Globus pallidus (tissue), 1 donor: Measurements from ENCODE around the gene RILPL1.
"Not testable (repeated sequence)": the region's sequence is repeated elsewhere in the genome, so short reads cannot be mapped to it uniquely, and the experiment has no call there.

ENCODE experiments used
- DNase-seq: peaks from one replicate; pipeline ENCODE4 v3.0.0-alpha.2; 2015; ENCODE audit warnings: low spot score

The RILPL1 gene, protein sequence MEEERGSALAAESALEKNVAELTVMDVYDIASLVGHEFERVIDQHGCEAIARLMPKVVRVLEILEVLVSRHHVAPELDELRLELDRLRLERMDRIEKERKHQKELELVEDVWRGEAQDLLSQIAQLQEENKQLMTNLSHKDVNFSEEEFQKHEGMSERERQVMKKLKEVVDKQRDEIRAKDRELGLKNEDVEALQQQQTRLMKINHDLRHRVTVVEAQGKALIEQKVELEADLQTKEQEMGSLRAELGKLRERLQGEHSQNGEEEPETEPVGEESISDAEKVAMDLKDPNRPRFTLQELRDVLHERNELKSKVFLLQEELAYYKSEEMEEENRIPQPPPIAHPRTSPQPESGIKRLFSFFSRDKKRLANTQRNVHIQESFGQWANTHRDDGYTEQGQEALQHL

DNA sequence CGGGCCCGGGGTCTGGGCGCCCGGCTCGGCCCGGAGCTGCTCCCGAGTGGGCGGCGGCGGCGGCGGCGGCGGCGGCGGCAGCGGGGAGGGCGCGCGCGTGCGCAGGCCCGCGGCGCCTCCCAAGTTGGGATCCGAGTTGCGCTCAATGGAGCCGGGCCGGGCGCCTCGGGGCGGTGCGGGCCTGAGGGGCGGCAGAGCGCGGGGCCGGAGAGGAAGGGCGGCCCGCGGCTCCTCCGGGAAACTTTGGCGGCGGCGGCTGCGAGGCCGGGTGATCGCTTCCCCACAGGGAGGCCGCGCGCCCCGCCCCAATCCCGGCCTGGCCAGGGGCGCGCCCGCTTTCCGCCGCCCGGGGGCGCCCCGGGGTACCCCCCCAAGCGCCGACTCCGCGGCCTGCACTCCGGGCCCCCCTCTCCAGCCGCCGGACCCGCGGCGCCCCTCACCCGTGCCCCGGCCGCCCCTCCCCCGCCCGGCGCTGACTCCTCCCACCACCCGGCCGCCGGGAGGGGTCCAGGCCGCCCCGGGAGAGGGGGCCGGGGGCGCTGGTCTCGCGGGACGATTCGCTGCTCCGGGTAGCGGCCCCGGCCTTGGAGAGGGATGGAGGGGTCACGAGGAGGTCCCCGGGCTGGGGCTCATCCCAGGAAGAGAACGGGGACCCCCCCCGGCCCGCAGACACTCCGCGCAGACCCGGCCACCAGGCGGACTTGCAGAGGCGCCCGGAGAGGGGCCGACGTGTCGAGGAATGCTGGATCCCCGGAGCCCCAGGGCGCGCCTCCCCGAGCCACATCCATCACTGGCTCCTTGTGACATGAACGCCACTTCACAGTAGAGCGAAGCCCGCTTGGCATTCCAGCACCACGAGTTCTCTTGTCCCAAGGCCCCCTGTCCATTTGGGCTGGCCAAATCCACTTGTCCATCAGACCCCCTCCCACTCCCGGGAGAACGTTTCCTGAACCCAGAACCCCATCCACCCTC lies at the start of gene RILPL1:
Gene RILPL1, minus strand, starts transcription at position 48 of the 972 bp plus-strand sequence. CDS start 237 bp downstream, outside the sequence.
- DNase-seq, result peak; percentile 69

DNA sequence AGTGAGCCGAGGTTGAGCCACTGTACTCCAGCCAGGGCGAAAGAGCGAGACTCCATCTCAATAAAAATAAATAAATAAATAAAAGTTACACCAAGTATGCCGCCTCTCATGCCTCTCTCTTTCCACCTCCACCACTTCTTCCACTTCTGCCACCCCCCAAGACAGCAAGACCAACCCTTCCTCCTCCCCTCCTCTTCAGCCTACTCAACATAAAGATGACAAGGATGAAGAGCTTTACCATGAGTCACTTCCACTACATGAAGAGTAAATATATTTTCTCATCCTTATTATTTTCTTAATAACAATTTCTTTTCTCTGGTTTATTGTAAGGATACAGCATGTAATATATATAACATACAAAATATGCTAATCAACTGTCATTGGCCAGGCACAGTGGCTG lies 47.3 kb upstream of the RILPL1 start:
- DNase-seq, result no peak

DNA sequence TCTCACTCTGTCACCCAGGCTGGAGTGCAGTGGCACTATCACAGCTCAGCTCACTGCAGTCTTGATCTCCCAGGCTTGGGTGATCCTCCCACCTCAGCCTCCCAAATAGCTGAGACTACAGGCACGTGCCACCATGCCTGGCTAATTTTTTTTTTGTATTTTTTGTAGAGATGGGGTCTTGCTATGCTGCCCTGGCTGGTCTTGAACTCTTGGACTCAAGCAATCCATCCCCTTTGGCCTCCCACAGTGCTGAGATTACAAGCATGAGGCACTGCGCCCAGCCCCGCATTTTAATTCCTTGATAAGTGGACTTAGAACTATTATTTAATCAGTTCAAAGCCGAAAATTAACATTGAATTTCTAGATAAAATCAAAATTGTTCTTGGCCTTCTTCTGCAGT lies 45.3 kb upstream of the RILPL1 start:
- not testable (repeated sequence) for DNase-seq

GRCh38 chr12:123578243-123578642 lies 44.7 kb upstream of the RILPL1 start:
- DNase-seq, result no peak

- DNase-seq, result no peak
Observed at GRCh38 chr12:123576611-123577010, 43.1 kb upstream of the RILPL1 start.

GRCh38 chr12:123573870-123574269 lies 40.4 kb upstream of the RILPL1 start:
- DNase-seq, result no peak

DNA sequence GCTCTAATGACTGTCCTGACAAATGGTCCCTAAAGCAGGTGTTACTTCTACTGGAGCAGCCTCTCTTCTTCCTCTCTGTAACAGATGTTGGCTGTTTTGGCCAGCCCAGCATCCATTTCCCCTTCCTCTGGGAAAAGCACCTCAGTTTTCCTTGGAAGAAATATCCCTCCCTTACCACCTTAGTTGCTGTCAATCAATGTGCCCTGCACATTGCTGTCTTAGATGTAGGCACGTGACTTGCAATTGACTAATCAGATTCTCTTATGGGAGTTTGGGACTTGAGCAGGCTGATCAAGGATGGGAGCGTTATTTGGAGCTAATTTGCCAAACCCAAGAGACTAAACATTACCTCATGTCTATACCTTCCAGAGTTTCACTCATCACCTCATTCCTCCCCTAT lies 38.9 kb upstream of the RILPL1 start:
- no peak for DNase-seq

GRCh38 chr12:123571343-123571813 lies 37.9 kb upstream of the RILPL1 start:
- DNase-seq, result peak; percentile 24

DNA sequence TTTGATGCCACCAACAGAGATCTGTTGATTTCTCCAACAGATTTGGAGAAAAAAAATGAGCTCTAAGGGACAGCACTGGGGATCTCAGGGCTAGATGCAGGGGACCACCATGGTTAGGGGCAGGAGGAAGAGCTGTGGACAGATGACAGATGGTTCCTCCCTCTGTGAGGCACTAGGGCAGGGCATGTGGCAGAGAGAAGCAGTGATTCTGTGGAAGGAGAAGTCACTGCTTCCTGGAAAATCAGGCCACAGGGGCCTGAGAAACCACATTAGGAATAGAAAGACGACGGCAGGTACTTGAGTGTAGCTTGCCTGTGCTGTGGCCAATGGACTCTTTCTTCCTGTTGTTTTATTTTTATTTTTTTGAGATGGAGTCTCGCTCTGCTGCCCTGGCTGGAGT lies 25.9 kb upstream of the RILPL1 start:
- DNase-seq, result peak; percentile 11

DNA sequence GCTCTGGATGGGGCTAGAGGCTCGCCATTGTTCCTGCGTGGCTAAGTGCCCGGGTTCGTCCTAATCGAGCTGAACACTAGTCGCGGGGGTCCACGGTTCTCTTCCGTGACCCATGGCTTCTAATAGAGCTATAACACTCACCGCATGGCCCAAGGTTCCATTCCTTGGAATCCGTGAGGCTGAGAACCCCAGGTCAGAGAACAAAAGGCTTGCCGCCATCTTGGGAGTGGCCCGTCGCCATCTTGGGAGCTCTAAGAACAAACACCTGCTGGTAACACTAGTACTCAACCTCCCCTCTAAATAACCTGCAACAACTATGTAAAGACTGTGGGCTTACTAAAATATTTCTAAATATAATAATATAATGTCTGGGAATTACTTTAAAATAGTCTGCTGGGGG lies 25.0 kb upstream of the RILPL1 start:
- not testable (repeated sequence) for DNase-seq

- not testable (repeated sequence) for DNase-seq
Observed at GRCh38 chr12:123554843-123555242, 21.3 kb upstream of the RILPL1 start.

DNA sequence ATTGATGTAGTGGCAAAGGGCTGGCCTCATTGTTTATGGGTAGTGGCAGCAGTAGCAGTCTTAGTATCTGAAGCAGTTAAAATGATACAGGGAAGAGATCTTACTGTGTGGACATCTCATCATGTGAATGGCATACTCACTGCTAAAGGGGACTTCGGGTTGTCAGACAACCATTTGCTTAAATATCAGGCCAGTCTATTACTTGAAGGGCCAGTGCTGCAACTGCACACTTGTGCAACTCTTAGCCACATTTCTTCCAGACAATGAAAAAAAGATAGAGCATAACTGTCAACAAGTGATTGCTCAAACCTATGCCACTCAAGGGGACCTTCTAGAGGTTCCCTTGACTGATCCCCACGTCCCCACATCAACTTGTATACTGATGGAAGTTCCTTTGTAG lies 20.6 kb upstream of the RILPL1 start:
- DNase-seq, result not testable (repeated sequence)

DNA sequence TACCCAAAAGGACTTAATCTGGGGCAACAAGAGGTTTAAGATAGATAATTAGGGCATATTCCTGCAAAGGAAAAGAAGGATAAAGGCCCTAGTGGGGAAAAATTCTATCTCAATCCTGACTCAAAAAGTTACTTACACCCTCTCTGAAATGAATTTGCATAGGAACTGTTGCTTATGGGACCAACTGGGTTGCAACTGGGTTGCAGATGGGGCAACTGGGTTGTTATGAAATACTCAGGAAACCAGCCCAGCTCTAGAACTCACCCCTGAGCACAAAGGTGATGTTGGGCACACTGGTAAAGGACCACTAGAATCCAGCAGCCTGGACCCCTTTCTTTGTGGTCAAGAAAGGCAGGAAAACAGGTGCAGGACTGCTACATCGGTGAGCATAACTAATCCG lies 17.2 kb upstream of the RILPL1 start:
- no peak for DNase-seq

DNA sequence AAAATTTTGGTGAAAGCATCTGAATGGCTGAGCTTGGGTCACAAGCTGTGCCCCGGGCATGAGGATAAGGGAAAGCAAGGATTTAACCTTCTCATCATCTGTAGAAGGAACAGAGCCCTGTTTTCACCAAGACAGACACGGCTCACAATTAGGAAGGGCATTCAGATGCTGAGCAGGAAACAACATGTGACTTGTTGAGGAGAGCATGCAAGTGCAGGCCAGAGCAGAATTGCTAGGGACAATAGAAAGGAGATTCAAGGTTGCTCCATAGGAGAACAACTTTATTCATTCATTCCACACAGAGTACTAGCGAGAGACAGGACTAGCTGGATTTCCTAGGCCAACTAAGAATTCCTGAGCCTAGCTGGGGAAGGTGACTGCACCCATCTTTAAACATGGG lies 14.6 kb upstream of the RILPL1 start:
- no peak for DNase-seq

DNA sequence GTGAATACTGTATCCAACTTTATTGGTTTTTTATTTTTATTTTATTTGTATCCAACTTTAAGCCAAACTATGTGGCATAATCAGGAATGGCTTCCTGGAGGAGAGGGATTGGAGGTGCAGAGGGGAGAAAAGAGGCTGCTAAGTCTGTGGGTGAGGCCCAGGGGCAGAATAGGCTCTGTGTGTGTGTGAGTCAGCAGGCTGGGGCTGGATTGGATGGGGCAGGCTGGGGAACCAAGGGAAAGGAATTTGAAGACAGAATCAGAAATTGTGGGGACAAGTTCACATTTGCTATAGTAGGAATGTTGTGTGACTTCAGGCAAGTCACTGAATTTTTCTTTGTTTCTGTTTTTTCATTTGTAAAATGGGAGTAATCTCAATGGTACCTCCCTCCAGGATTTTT lies 12.8 kb upstream of the RILPL1 start:
- DNase-seq, result no peak

GRCh38 chr12:123543541-123543940 lies 10.0 kb upstream of the RILPL1 start:
- no peak for DNase-seq

DNA sequence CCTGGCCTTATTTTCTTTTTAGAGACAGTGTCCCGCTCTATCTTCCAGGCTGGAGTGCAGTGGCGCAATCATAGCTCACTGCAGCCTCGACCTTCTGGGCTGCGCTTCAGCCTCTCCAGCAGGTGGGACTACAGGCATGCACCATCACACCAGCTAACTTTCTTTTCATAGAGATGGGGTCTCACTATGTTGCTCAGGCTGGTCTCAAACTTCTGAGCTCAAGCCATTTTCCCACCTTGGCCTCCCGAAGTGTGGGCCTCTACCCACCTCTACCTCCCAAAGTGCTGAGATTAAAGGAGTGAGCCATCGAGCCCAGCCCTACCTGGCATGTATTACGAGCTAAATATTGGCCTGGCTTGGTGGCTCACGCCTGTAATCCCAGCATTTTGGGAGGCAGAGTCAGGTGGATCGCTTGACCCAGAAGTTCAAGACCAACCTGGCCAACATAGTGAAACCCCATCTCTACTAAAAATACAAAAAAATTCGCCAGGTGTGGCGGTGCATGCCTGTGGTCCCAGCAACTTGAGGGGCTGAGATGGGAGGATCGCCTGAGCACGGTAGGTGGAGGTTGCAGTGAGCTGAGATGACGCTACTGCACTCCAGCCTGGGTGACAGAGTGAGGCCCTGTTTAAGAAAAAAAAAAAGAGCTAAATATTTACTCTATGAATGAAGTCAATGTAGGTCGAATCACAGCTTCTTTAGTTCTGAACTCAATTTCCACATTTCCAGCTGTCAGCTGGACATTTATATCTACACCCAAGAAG lies 7.6 kb upstream of the RILPL1 start:
- DNase-seq, result no peak

- not testable (repeated sequence) for DNase-seq
Observed at GRCh38 chr12:123535952-123536351, 2.4 kb upstream of the RILPL1 start.

DNA sequence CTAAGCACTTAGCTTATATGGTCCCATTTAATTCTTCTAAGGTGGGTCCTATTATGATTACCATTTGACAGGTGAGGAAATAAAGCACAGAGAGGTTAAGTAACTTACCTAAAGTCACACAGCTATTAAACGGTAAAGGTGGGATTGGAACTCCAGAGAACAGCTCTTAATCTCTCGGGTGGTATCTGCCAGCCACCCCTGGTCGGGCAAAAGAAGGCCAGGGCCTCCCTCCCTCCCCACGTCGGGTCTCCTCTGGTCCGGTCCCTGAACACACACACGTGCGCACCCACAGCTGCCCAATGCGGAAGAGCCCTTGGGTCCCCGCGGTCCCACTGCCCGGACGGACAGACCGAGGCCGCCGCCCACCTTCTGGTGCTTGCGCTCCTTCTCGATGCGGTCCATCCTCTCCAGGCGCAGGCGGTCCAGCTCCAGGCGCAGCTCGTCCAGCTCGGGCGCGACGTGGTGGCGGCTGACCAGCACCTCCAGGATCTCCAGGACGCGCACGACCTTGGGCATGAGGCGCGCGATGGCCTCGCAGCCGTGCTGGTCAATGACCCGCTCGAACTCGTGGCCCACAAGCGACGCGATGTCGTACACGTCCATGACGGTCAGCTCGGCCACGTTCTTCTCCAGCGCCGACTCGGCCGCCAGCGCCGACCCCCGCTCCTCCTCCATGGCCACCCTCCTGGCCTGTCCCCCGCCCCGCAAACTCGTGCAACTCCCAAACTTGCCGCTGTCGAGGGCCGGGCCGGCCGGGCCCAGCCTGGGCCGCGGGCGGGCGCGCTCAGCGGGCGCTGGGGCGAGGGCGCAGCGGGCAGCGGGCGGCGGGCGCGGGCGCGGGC lies 490 bp downstream of the RILPL1 start:
- peak; percentile 35 for DNase-seq

GRCh38 chr12:123532019-123532418 lies 1.5 kb downstream of the RILPL1 start:
- peak; percentile 40 for DNase-seq

- DNase-seq, result no peak
Observed at GRCh38 chr12:123531091-123531490, 2.4 kb downstream of the RILPL1 start.
